ENCODE data around the gene SPAG7.

Gene SPAG7

DNA sequence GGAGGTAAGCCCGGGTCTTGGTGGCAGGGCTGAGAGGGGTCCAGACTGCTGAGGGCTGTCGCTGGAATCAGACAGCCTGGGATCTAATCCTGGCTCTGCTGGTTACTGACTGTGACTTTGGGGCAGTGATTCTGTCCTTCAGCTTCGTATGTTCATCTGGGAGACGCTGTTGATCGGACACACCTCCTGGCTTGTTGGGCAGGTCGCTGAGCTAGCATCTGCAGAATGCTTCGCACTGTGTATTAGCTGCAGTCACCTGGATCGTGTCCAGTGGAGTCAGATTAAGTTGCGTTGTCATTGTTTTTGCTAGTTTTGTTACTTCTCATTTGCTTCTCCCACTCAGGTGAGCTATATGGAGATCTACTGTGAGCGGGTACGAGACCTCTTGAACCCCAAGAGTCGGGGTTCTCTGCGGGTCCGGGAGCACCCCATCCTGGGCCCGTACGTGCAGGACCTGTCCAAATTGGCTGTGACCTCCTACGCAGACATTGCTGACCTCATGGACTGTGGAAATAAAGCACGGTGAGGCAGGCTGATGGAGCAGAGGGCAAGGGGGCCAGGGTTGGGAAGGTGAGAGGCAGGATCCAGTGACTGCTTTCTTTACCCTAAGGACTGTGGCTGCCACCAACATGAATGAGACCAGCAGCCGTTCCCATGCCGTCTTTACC is 34.6 kb upstream of the SPAG7 start:
- no peak overlapping the region for H3K4ac ChIP-seq (ENCODE audit: low read length)
- H4K91ac ChIP-seq (ENCODE audit: low read depth, low read length, poor library complexity): no peak overlapping the region
- H2BK12ac ChIP-seq (ENCODE audit: low read length): no peak overlapping the region
- H2AK5ac ChIP-seq (ENCODE audit: low read depth, low read length): no peak overlapping the region
- DNase-seq (ENCODE audit: low spot score): no peak
- no peaks in the 10 kb centered on the region for H3K9me3 ChIP-seq (replicated peaks in 1 of 2; ENCODE audit: control insufficient read depth in 2 of 2, insufficient read depth in 1 of 2, low read depth in 1 of 2, low read length in 2 of 2)
- peaks cover 9% of the 10 kb centered on the region for H3K79me1 ChIP-seq (ENCODE audit: low read depth, low read length)
- peaks cover 42 to 69% of the 10 kb centered on the region in 2 donors for H3K36me3 ChIP-seq (replicated peaks in 1 of 2; ENCODE audit: control insufficient read depth in 2 of 2, insufficient read depth in 2 of 2, low read length in 2 of 2)
- no CpG with 5 or more reads among the region's 20 CpGs for WGBS, 2 donors (ENCODE audit: extremely low coverage in 2 of 2, insufficient read length in 2 of 2, insufficient replicate concordance in 1 of 2)
- H3K27me3 ChIP-seq (ENCODE audit: control insufficient read depth in 3 of 3, insufficient read depth in 3 of 3, low read depth in 1 of 3, low read length in 3 of 3): no peaks in the 10 kb centered on the region
- no peak overlapping the region for H2BK120ac ChIP-seq (ENCODE audit: low read depth, low read length)
- no peak overlapping the region for H4K8ac ChIP-seq (ENCODE audit: low read depth, low read length)
- H2BK15ac ChIP-seq (ENCODE audit: low read length): no peak overlapping the region
- H3K4me2 ChIP-seq (ENCODE audit: insufficient read depth, low read length, poor library complexity, severe bottlenecking): no peak overlapping the region
- H3K4me1 ChIP-seq (ENCODE audit: control insufficient read depth in 2 of 2, insufficient read depth in 1 of 2, low read depth in 1 of 2, low read length in 2 of 2): peaks cover 4 to 14% of the 10 kb centered on the region in 2 donors
- H2AFZ ChIP-seq (ENCODE audit: low read length): no peak overlapping the region
- H3K14ac ChIP-seq (ENCODE audit: low read length): no peak overlapping the region
- no peak overlapping the region for H3K27ac ChIP-seq (replicated peaks; ENCODE audit: low read length)
- H2BK5ac ChIP-seq (ENCODE audit: low read length): no peak overlapping the region
- peak overlapping the region; percentile 2 for H3K9ac ChIP-seq (ENCODE audit: low read depth, low read length, poor library complexity)
- no peak overlapping the region for H3K18ac ChIP-seq (ENCODE audit: low read length)
- H3K4me3 ChIP-seq (ENCODE audit: low read length in 2 of 2): no peak overlapping the region
- H3K23ac ChIP-seq (ENCODE audit: low read depth, low read length, poor library complexity): no peak overlapping the region

DNA sequence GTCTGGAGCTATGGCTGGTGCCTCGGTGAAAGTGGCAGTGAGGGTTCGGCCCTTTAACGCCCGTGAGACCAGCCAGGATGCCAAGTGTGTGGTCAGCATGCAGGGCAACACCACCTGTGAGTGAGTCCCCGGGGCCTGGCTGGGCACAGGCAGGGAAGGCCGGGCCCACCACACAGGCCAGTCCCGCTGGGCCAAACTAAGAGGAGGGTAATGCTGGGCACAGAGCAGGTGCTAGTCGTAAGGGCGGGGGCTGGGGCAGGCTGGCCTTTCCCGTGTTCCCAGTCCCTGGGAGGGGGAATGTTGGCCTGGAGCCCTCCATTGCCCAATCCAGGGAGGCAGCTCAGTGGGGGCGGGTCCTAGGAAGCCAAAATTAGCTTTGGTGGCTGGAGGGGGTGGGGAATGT is 32.6 kb upstream of the SPAG7 start:
- Histone ChIP-seq H2BK120ac (ENCODE audit: low read depth, low read length) (no peak overlapping the region), H3K9me3 (replicated peaks in 1 of 2; ENCODE audit: control insufficient read depth in 2 of 2, insufficient read depth in 1 of 2, low read depth in 1 of 2, low read length in 2 of 2) (no peaks in the 10 kb centered on the region), H3K4me2 (ENCODE audit: insufficient read depth, low read length, poor library complexity, severe bottlenecking) (no peak overlapping the region), H3K27ac (replicated peaks; ENCODE audit: low read length) (no peak overlapping the region), H3K4me3 (ENCODE audit: low read length in 2 of 2) (no peak overlapping the region), H3K18ac (ENCODE audit: low read length) (no peak overlapping the region), H3K36me3 (replicated peaks in 1 of 2; ENCODE audit: control insufficient read depth in 2 of 2, insufficient read depth in 2 of 2, low read length in 2 of 2) (peaks cover 33 to 50% of the 10 kb centered on the region in 2 donors), H4K8ac (ENCODE audit: low read depth, low read length) (no peak overlapping the region), H2BK5ac (ENCODE audit: low read length) (no peak overlapping the region), H4K91ac (ENCODE audit: low read depth, low read length, poor library complexity) (no peak overlapping the region), H3K4me1 (ENCODE audit: control insufficient read depth in 2 of 2, insufficient read depth in 1 of 2, low read depth in 1 of 2, low read length in 2 of 2) (peaks cover 6 to 18% of the 10 kb centered on the region in 2 donors), H2BK12ac (ENCODE audit: low read length) (no peak overlapping the region), H3K14ac (ENCODE audit: low read length) (peak overlapping the region; percentile 6), H2AFZ (ENCODE audit: low read length) (no peak overlapping the region), H3K79me1 (ENCODE audit: low read depth, low read length) (peaks cover 9% of the 10 kb centered on the region), H3K23ac (ENCODE audit: low read depth, low read length, poor library complexity) (peak overlapping the region; percentile 70), H3K27me3 (ENCODE audit: control insufficient read depth in 3 of 3, insufficient read depth in 3 of 3, low read depth in 1 of 3, low read length in 3 of 3) (peaks cover 0 to 13% (median 4%) of the 10 kb centered on the region in 3 experiments), H3K9ac (ENCODE audit: low read depth, low read length, poor library complexity) (peak overlapping the region; percentile 40), H2BK15ac (ENCODE audit: low read length) (peak overlapping the region; percentile 24), H3K4ac (ENCODE audit: low read length) (no peak overlapping the region), H2AK5ac (ENCODE audit: low read depth, low read length) (peak overlapping the region; percentile 46)
- DNase-seq (ENCODE audit: low spot score): no peak
- no CpG with 5 or more reads among the region's 11 CpGs for WGBS, 2 donors (ENCODE audit: extremely low coverage in 2 of 2, insufficient read length in 2 of 2, insufficient replicate concordance in 1 of 2)

DNA sequence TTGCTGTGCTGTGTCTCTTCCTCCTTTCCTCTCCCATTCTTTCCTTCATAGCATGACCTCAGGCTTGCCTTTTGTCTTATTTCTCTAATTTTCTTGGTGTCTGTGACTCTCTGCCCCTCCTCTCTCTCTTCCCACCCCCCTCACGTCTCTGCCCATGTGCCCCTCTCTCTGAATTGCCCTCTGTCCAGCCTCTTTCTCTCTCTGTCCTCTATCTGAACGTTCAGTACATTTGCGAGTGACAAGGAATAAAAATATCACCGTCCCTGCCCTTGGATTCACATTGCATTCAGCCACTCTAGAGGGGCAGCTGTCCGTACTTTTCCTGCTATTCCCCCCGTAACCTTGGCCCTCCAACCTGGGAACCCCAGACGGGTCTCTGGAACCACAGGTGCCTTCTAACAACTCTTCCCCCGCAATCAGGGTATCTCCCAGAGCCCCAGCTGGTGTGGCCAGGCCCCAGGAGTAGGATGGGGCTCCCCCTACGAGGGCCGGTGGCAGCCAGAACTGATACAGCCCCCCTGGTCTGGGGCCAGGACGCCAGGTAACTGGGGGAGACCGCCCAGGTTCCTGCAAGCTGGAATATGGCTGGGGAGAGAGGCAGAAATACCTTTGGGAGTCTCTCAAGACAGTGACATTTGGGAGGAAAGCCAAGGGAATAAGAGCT is 31.9 kb upstream of the SPAG7 start:
- H2AK5ac ChIP-seq (ENCODE audit: low read depth, low read length): peak overlapping the region; percentile 46
- WGBS, 2 donors (ENCODE audit: extremely low coverage in 2 of 2, insufficient read length in 2 of 2, insufficient replicate concordance in 1 of 2): no CpG with 5 or more reads among the region's 12 CpGs
- H3K14ac ChIP-seq (ENCODE audit: low read length): no peak overlapping the region
- DNase-seq (ENCODE audit: low spot score): no peak
- no peak overlapping the region for H2AFZ ChIP-seq (ENCODE audit: low read length)
- H2BK5ac ChIP-seq (ENCODE audit: low read length): no peak overlapping the region
- H3K23ac ChIP-seq (ENCODE audit: low read depth, low read length, poor library complexity): no peak overlapping the region
- peaks cover 0 to 14% (median 4%) of the 10 kb centered on the region in 3 experiments for H3K27me3 ChIP-seq (ENCODE audit: control insufficient read depth in 3 of 3, insufficient read depth in 3 of 3, low read depth in 1 of 3, low read length in 3 of 3)
- H4K8ac ChIP-seq (ENCODE audit: low read depth, low read length): no peak overlapping the region
- peaks cover 9% of the 10 kb centered on the region for H3K79me1 ChIP-seq (ENCODE audit: low read depth, low read length)
- no peak overlapping the region for H2BK12ac ChIP-seq (ENCODE audit: low read length)
- H3K4me3 ChIP-seq (ENCODE audit: low read length in 2 of 2): peak overlapping the region in 1 of 2 donors; percentile 71
- H3K4me2 ChIP-seq (ENCODE audit: insufficient read depth, low read length, poor library complexity, severe bottlenecking): no peak overlapping the region
- H3K9me3 ChIP-seq (replicated peaks in 1 of 2; ENCODE audit: control insufficient read depth in 2 of 2, insufficient read depth in 1 of 2, low read depth in 1 of 2, low read length in 2 of 2): no peaks in the 10 kb centered on the region
- H2BK15ac ChIP-seq (ENCODE audit: low read length): peak overlapping the region; percentile 27
- no peak overlapping the region for H3K4ac ChIP-seq (ENCODE audit: low read length)
- H3K18ac ChIP-seq (ENCODE audit: low read length): no peak overlapping the region
- peaks cover 26 to 43% of the 10 kb centered on the region in 2 donors for H3K36me3 ChIP-seq (replicated peaks in 1 of 2; ENCODE audit: control insufficient read depth in 2 of 2, insufficient read depth in 2 of 2, low read length in 2 of 2)
- H3K27ac ChIP-seq (replicated peaks; ENCODE audit: low read length): no peak overlapping the region
- H3K4me1 ChIP-seq (ENCODE audit: control insufficient read depth in 2 of 2, insufficient read depth in 1 of 2, low read depth in 1 of 2, low read length in 2 of 2): peaks cover 6 to 18% of the 10 kb centered on the region in 2 donors
- H4K91ac ChIP-seq (ENCODE audit: low read depth, low read length, poor library complexity): no peak overlapping the region
- H3K9ac ChIP-seq (ENCODE audit: low read depth, low read length, poor library complexity): no peak overlapping the region
- no peak overlapping the region for H2BK120ac ChIP-seq (ENCODE audit: low read depth, low read length)

DNA sequence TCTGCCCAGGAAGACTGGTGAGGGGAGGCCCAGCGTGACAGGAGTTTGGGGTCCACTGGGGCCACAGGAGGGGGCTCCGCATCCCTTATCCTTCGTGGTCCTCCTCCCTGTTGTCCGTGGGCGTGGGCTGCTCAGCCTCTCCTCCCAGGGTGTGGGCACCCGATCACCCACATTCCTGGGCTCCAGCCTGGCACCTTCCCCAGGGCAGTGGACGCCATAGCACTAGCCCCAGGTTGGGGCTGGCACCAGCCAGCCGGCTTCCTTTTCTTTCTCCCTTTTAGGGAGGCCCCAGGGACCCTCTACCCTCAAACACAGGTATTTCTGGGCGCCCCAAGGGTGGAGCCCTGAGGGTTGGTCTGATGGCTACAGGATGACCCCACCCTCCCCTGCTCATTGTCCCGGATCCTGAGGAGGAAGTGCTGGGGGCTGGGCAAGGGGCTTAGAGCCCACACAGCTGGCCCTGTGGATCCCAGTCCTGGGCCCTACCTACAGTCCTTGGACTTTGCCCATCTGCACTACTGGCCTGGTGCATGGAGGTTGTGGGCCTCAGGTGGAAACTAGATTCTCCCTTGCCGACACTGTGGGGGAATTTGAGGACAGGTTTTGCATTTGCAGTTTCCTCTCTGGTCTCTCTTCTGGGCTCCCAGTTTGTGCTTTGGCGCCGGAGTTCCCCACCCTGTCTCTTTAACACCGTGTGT is 31.3 kb upstream of the SPAG7 start:
- H2BK15ac ChIP-seq (ENCODE audit: low read length): no peak overlapping the region
- H4K8ac ChIP-seq (ENCODE audit: low read depth, low read length): no peak overlapping the region
- no peak overlapping the region for H3K4ac ChIP-seq (ENCODE audit: low read length)
- H2AK5ac ChIP-seq (ENCODE audit: low read depth, low read length): peak overlapping the region; percentile 53
- no peak overlapping the region for H3K27ac ChIP-seq (replicated peaks; ENCODE audit: low read length)
- peak overlapping the region; percentile 37 for H3K23ac ChIP-seq (ENCODE audit: low read depth, low read length, poor library complexity)
- H4K91ac ChIP-seq (ENCODE audit: low read depth, low read length, poor library complexity): no peak overlapping the region
- H2BK120ac ChIP-seq (ENCODE audit: low read depth, low read length): peak overlapping the region; percentile 81
- H3K18ac ChIP-seq (ENCODE audit: low read length): peak overlapping the region; percentile 97
- peak overlapping the region; percentile 93 for H3K4me2 ChIP-seq (ENCODE audit: insufficient read depth, low read length, poor library complexity, severe bottlenecking)
- DNase-seq (ENCODE audit: low spot score): no peak
- peak overlapping the region; percentile 49 for H3K14ac ChIP-seq (ENCODE audit: low read length)
- H3K4me1 ChIP-seq (ENCODE audit: control insufficient read depth in 2 of 2, insufficient read depth in 1 of 2, low read depth in 1 of 2, low read length in 2 of 2): peaks cover 6 to 18% of the 10 kb centered on the region in 2 donors
- peak overlapping the region; percentile 71 to 95 for H3K4me3 ChIP-seq (ENCODE audit: low read length in 2 of 2)
- H3K9ac ChIP-seq (ENCODE audit: low read depth, low read length, poor library complexity): peak overlapping the region; percentile 98
- H2BK5ac ChIP-seq (ENCODE audit: low read length): peak overlapping the region; percentile 93
- no peak overlapping the region for H2BK12ac ChIP-seq (ENCODE audit: low read length)
- peaks cover 19 to 37% of the 10 kb centered on the region in 2 donors for H3K36me3 ChIP-seq (replicated peaks in 1 of 2; ENCODE audit: control insufficient read depth in 2 of 2, insufficient read depth in 2 of 2, low read length in 2 of 2)
- H3K79me1 ChIP-seq (ENCODE audit: low read depth, low read length): peaks cover 9% of the 10 kb centered on the region
- H2AFZ ChIP-seq (ENCODE audit: low read length): no peak overlapping the region
- H3K27me3 ChIP-seq (ENCODE audit: control insufficient read depth in 3 of 3, insufficient read depth in 3 of 3, low read depth in 1 of 3, low read length in 3 of 3): peaks cover 0 to 14% (median 4%) of the 10 kb centered on the region in 3 experiments
- no peaks in the 10 kb centered on the region for H3K9me3 ChIP-seq (replicated peaks in 1 of 2; ENCODE audit: control insufficient read depth in 2 of 2, insufficient read depth in 1 of 2, low read depth in 1 of 2, low read length in 2 of 2)
- WGBS, 2 donors (ENCODE audit: extremely low coverage in 2 of 2, insufficient read length in 2 of 2, insufficient replicate concordance in 1 of 2): no CpG with 5 or more reads among the region's 14 CpGs

Measured in neuronal stem cell (in vitro differentiated cells).